ENCODE data around the gene FANCD2.
"Not testable (repeated sequence)": the region's sequence is repeated elsewhere in the genome, so short reads cannot be mapped to it uniquely, and the experiment has no call there.

FANCD2 gene

GRCh38 chr3:10026084-10026890, at the start of gene FANCD2:
Gene FANCD2, plus strand, starts transcription at chr3:10026437. Its CDS starts 2,221 bp downstream, at chr3:10028658.
- peak; percentile 84 to 87 for DNase-seq (ENCODE audit: extremely low read depth in 1 of 2, low read depth in 1 of 2)

- peak; percentile 7 to 52 for DNase-seq (ENCODE audit: extremely low read depth in 1 of 2, low read depth in 1 of 2)
Observed at GRCh38 chr3:9976721-9977709, 49.2 kb upstream of the FANCD2 start.

GRCh38 chr3:9978710-9979305, 47.4 kb upstream of the FANCD2 start:
- DNase-seq (ENCODE audit: extremely low read depth in 1 of 2, low read depth in 1 of 2): no peak

GRCh38 chr3:9980251-9980650, 46.0 kb upstream of the FANCD2 start:
- DNase-seq (ENCODE audit: extremely low read depth in 1 of 2, low read depth in 1 of 2): no peak

- DNase-seq (ENCODE audit: extremely low read depth in 1 of 2, low read depth in 1 of 2): no peak
Observed at GRCh38 chr3:9986230-9986725, 40.0 kb upstream of the FANCD2 start.

- DNase-seq (ENCODE audit: extremely low read depth in 1 of 2, low read depth in 1 of 2): no peak
Observed at GRCh38 chr3:9994086-9994844, 32.0 kb upstream of the FANCD2 start.

- no peak for DNase-seq (ENCODE audit: extremely low read depth in 1 of 2, low read depth in 1 of 2)
Observed at GRCh38 chr3:10000686-10001085, 25.6 kb upstream of the FANCD2 start.

- no peak for DNase-seq (ENCODE audit: extremely low read depth in 1 of 2, low read depth in 1 of 2)
Observed at GRCh38 chr3:10002951-10003350, 23.3 kb upstream of the FANCD2 start.

GRCh38 chr3:10004506-10004905, 21.7 kb upstream of the FANCD2 start:
- DNase-seq (ENCODE audit: extremely low read depth in 1 of 2, low read depth in 1 of 2): no peak

- DNase-seq (ENCODE audit: extremely low read depth in 1 of 2, low read depth in 1 of 2): no peak
Observed at GRCh38 chr3:10004960-10005564, 21.2 kb upstream of the FANCD2 start.

GRCh38 chr3:10006048-10006761, 20.0 kb upstream of the FANCD2 start:
- DNase-seq (ENCODE audit: extremely low read depth in 1 of 2, low read depth in 1 of 2): no peak

- no peak for DNase-seq (ENCODE audit: extremely low read depth in 1 of 2, low read depth in 1 of 2)
Observed at GRCh38 chr3:10006762-10007090, 19.5 kb upstream of the FANCD2 start.

GRCh38 chr3:10007126-10007782, 19.0 kb upstream of the FANCD2 start:
- DNase-seq (ENCODE audit: extremely low read depth in 1 of 2, low read depth in 1 of 2): no peak

- not testable (repeated sequence) for DNase-seq (ENCODE audit: extremely low read depth in 1 of 2, low read depth in 1 of 2)
Observed at GRCh38 chr3:10008216-10008587, 18.0 kb upstream of the FANCD2 start.

GRCh38 chr3:10008588-10009344, 17.5 kb upstream of the FANCD2 start:
- no peak for DNase-seq (ENCODE audit: extremely low read depth in 1 of 2, low read depth in 1 of 2)

GRCh38 chr3:10010421-10010877, 15.8 kb upstream of the FANCD2 start:
- DNase-seq (ENCODE audit: extremely low read depth in 1 of 2, low read depth in 1 of 2): no peak

- peak; percentile 76 to 81 for DNase-seq (ENCODE audit: extremely low read depth in 1 of 2, low read depth in 1 of 2)
Observed at GRCh38 chr3:10010878-10011465, 15.3 kb upstream of the FANCD2 start.

- DNase-seq (ENCODE audit: extremely low read depth in 1 of 2, low read depth in 1 of 2): no peak
Observed at GRCh38 chr3:10011631-10012030, 14.6 kb upstream of the FANCD2 start.

Measured in stimulated activated CD8-positive, alpha-beta memory T cell treated with anti-CD3 and anti-CD28 coated beads, Interleukin-7, amount 100 ng/mL, for 48 hours (primary cell).